ENCODE results near the gene LSM14B.
"Not testable (repeated sequence)": the region's sequence is repeated elsewhere in the genome, so short reads cannot be mapped to it uniquely, and the experiment has no call there.

The LSM14B gene

DNA sequence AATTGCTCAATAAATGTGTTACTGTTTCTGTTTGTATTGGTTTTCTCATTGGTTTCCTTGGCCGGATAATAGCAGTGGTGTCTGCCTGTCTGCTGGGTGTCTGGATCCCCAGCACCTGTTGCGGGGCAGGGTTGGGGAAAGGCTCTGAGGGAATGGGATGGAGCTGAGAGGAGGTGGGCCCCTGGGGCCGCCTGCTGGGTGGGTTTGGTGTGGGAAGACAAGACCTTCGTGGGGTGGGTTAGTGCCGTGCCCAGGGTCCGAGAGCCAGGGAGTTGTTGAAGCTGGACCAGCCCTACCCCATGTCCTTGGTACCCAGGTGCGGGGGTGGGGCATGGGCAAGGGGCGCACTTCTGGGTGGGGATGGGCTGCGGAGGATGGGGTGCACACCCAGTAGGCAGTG, 25.3 kb downstream of the LSM14B start:
- no peak for DNase-seq (ENCODE audit: low read depth)

DNA sequence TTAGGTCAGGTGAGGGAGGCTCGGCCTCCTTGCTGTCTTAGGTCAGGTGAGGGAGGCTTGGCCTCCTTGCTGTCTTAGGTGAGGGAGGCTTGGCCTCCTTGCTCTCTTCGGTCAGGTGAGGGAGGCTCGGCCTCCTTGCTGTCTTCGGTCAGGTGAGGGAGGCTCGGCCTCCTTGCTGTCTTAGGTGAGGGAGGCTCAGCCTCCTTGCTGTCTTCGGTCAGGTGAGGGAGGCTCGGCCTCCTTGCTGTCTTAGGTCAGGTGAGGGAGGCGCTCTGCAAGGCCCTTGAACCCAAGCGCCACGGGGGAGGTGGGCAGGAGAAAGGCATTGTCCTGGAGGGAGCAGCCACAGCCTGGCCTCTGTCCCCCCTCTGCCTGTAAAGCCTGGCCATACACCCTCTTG, 26.1 kb downstream of the LSM14B start:
- DNase-seq (ENCODE audit: low read depth): not testable (repeated sequence)

DNA sequence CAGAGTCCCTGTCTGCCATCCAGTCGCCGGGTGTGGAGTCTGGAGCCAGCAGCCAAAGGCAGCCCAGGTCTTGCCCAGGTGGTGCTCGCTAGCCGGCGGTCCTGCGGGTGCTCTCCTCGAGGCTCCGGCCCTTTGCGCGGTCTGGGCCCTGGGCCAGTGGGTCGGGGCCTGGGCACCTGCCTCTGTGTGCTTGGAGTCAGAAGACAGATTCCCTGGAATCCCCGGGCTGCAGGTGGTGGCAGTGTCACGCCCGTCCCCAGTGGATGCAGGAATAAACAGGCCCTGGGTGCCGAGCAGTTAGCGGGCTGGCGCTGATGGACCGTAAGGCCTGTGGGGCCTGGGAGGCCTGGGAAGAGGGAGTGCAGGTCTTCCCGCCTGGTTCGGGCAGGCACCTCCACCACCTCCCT, 26.6 kb downstream of the LSM14B start:
- DNase-seq (ENCODE audit: low read depth): no peak

DNA sequence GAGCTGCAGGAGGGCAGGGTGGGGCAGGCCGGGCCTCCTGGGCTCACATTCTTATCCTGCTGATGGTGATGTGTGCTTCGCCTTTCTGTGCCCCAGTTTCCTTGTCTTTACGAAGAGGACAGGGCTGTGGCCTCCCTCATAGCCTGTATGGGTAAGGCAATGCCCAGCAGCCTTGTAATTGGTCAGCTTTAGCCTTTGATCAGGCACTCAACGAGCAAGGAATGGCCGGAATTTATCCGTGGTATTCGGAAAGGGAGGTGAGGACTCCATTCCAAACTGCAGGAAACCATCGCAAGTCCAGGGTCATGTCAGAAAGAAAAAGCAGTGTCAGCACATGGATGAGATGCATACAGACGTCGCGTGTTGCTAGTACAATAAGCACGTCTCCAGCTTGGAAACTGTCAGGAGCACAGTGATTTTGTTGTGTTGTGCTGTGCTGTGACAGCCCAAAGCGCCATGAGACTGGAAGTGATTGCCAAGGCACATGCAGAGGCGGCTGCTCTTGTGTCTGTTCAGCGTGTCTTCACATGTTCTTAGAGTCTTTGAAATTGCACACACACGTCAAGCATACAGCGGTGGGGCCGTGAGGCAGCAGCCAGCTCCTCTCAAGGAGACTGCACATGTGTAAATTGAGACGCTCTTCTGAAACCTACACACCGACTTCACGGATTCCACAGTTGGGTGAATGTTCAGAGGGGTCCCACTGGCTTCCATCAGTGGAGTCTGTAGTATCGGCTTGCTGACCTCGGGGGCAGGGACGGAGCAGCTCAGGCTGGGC, 27.4 kb downstream of the LSM14B start:
- no peak for DNase-seq (ENCODE audit: low read depth)

DNA sequence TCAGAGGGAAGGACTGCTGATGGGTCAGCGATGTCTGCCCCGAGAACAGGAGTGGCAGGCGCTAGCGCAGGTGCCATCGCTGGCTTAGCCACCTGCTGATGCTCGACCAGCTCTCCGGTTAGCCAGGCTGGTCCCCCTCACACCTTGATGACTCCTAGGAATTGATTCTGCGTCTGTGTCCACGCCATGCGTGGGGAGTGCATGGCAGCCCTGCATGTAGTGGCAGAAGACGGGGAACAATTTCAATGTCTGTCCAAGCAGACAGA, 28.0 kb downstream of the LSM14B start:
- DNase-seq (ENCODE audit: low read depth): no peak

DNA sequence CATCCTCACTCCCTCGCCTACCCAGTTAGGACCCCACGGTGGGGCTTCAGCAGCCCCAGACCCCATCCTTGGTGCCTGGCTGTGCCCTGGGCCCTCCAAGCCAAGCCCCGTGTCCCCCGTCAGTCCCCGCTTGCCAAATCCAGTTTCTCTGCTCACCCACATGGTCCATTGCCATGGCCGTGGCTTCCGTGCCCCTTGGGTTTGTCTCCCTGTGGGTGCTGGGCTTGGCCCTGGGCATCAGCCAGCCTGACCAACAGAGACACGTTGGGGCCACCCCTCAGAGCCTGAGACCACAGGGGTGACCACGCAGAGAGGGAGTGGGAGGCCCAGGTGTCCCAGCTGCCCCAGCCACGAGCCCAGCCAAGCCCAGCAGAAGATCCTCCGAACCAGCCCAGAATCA, 28.9 kb downstream of the LSM14B start:
- no peak for DNase-seq (ENCODE audit: low read depth)

DNA sequence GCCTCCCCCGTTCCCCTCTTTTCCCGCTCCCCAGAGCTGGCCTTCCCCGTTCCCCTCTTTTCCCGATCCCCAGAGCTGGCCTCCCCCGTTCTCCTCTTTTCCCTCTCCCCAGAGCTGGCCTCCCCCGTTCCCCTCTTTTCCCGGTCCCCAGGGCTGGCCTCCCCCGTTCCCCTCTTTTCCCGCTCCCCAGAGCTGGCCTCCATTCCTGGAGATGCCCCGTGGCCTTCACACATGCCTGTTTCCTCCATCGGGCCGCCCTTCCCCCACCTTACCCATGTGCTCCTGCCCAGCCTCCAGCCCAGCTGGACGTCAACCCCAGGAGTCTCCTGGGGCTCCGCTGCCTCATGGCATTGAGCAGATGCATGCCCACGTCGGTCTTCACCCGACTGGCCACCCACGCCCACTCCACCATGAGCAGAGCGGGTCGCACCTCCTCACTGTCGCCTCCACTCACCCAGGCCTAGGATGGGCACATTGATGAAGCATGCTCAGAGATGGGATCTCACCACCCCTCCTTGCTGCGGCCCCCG, 29.6 kb downstream of the LSM14B start:
- no peak for DNase-seq (ENCODE audit: low read depth)

DNA sequence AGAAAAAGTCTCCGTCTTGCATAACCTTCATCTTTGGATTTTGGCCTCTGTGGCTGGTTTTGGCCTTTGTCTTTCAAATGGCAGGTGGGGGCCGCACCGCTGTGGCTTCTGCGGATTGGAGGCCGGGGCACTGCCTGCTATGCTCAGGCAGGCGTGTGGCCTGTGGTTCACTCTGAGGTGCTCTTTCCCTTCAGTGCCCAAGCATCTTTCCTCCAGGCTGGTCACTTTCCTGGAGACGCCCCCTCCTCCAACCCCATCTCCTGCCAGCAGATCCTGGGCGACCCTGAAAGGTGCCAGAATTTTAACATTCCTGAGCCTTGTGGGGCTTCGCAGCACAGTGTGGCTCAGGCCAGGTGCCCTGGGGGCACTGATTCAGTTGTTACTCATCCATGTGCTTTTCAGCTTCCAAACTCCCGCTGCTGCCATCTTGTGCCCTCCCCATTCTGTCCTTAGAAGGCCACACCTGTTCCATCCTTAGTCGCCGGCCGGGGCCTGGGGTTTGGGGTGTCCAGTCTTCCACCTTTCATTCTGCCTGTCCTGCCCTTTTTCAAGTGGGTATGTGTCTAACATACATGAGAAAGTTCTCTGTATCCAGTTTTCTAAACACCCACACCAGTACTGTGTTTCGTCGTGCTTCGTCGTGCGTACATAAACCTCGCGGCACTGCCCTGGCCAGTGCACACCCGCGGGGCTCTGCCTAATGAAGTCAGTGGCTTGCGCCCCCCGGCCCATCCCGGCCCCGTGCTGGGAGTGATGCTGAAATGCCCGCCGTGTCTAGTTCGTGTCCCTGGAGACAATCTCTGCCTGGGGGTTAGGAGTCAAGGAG, 33.4 kb downstream of the LSM14B start:
- DNase-seq (ENCODE audit: low read depth): no peak

DNA sequence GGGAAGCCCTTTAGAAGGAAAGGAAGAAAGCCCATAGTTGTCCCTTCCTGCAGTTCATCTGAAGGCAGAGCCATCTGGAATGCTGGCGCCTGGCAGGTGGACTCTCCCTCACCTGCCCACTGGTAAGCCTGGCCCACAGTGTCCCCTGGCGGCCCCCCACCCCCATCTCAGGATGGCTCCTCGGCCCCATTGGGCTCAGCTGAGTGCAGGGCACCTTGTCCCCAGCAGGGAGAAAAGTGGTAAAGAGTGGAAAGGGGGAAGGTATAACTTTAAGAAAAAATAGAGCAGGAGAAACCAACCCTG, 33.9 kb downstream of the LSM14B start:
- DNase-seq (ENCODE audit: low read depth): no peak

DNA sequence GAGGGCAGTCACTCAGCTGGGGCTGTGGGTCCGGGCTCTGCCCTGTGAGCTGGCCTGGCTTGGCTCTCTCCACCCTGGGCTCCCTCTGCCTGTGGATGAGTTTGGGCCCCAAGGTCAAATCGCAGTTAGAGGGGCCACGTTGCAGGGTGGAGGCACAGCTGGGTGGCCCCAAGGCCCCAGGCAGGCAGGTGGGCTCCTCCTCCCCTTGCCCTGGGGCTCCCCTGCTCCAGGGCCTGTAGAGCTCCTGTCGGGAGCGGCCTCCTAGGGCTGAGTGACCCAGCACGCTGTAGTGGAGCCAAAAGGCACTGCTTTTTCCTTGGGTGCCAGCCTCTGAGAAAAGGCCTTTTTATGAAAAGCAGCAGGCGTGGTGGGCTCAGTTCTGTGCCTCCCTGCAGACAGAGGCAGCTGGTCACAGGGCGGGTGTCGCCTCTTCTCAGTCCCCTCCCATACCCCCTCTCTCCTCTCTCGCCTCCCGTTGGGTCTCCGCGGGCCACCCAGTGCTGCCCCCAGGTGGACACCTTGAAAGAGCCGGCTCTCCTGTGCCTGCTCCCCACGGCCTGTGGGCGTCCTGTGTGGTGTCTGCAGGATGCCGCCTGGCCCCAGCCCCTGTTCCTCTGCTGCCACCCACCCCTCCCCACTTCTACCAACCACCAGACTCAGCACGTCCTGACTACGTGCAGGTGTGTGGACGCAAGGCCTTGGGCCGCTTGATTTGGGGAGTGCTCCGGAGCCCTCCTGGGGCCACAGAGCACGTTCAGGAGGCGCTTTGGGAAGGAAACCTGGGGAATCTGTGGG, 34.5 kb downstream of the LSM14B start:
- peak; percentile 38 for DNase-seq (ENCODE audit: low read depth)

DNA sequence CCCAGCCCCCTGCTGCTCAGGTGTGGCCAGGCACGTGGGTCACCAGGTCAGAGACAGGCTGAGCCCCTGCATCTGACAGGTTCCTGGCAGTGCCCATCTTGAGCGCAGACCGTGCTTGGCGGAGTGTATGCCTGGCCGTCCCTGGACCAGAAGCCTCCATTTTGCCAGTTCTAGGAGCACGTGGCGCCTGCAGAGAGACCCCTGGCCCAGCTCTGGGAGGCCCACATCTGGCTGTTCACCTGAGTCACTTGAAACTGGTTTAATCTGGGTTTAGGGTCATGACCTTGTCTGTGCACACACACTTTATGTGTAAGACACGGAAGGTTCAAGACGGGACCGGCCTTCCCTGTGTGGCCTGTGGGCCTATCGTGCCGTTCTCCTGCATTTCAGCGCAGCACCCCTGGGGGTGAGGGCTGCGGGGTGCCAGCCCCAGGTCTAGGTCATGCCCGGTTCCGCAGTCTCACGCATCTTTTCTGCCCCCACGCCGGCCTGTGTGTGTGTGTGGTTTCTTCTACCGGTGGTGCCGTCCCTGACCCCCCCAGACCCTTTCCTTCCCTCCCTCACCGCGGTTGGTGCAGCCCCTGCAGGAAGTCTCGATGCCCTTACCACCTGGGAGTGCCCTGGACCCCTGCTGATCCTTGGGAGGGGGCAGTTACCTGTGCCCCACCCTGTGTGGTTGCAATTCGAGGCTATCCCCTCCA, 35.3 kb downstream of the LSM14B start:
- no peak for DNase-seq (ENCODE audit: low read depth)

DNA sequence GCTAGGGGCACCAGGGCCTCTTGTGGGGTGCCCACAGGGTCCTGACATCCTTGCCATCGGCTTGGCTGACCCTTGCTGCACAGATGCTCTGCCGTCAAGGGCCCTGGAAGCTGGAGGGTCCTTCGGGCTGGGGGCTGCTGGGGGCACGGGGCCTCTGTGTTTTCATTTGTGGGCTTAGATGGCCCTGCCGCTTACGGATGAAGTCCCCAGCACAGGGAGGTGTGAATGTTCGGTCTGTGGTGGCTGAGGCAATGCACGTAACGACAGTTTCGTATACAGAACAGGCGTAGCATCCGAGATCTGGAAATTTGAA, 35.8 kb downstream of the LSM14B start:
- no peak for DNase-seq (ENCODE audit: low read depth)

DNA sequence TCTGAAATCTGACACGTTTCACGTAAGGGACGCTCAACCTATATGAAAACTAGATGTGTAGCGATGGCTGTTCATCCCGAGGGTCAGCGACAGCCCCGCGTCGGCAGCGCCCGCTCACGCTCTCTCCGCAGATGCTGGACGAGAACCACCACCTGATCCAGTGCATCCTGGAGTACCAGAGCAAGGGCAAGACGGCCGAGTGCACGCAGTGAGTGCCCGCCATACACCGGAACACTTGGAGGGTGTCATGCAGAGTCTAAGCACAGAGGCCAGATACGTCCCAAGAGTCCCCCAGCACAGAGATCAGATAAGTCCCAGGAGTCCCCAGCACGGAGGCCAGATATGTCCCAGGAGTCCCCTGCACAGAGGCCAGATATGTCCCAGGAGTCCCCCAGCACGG, 36.3 kb downstream of the LSM14B start:
- DNase-seq (ENCODE audit: low read depth): no peak

DNA sequence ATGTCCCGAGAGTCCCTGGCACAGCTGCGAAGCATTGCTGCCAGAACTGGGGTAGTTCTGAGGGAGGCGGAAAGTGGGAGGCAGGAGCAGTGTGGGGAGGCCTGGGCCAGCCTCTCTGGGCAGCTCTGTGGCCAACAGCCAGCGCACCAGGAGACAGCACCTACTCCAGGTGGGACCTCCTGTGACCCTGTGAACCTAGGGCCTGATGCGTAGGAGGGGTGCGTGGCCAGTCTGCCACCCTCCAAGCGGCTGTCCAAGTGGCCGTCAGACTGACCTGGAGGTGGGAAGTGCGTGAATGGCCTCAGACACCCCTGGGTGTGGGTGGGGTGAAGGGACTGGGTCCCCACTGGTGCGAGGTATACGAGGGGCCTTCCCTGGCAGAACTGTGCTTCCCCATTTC, 36.8 kb downstream of the LSM14B start:
- DNase-seq (ENCODE audit: low read depth): no peak

DNA sequence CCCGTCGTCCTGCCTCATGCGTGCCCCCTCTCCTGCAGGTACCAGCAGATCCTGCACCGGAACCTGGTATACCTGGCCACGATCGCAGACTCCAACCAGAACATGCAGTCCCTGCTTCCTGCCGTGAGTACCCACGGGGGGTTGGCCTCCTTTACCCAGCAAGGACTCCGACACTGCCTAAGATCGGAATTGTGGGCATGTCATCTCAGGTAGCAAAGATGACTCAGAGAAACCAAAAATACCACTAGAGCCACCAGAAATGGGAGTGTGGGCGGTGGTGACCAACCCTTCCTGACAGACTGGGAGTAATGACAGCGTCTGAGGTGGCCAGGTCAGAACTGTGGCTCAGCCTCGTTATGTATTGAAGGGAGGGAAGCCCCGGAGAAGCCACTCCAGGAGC, 37.6 kb downstream of the LSM14B start:
- DNase-seq (ENCODE audit: low read depth): no peak

DNA sequence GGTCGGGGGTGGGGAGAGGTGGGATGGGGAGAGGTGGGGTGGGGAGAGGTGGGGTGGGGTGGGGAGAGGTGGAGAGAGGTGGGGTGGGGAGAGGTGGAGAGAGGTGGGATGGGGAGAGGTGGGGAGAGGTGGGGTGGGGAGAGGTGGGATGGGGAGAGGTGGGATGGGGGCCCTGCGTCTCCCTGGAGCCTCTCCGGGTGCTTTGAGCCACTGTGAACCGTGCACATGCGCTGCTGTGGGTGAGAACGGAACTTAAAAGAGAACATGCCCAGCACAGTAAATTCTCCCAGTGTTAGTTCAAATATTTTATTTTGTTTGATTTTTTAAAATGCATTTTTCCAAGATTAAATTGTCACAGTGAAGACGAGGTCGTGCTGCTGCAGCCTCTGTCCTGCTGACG, 38.0 kb downstream of the LSM14B start:
- DNase-seq (ENCODE audit: low read depth): no peak

DNA sequence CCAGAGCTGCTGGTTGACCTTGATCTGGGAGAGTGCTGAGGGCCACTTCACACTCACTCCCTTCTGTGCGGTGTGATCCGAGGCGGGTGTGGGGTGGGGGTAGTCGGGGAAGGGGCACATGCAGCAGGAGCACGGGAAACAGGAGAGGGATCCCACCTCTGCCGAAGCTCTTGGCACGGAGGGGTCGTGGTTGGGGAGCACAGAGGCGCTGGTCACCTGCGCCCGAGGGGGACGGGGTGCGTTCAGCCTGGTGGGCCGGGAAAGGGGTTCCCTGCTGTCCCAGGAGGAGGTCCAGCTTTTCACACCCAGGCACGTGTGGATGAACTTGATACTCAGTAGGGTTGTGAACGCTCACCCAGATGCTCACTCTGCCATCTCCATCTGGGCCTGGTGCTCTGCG, 38.6 kb downstream of the LSM14B start:
- no peak for DNase-seq (ENCODE audit: low read depth)

DNA sequence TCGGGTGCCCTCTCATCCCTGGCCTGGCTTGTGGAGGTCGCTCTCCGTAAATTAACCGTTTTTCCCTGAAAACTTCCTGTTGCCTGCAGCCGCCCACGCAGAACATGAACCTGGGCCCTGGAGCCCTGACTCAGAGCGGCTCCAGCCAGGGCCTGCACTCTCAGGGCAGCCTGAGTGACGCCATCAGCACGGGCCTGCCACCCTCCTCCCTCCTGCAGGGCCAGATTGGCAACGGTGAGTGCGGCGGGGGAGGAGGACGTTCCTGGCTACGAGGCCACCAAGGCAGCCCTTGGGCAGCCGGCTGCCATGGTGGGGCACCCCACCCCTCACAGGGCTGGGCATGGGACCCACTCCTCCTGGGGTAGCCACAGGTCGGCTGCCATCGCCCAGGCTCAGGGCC, 39.1 kb downstream of the LSM14B start:
- no peak for DNase-seq (ENCODE audit: low read depth)

DNA sequence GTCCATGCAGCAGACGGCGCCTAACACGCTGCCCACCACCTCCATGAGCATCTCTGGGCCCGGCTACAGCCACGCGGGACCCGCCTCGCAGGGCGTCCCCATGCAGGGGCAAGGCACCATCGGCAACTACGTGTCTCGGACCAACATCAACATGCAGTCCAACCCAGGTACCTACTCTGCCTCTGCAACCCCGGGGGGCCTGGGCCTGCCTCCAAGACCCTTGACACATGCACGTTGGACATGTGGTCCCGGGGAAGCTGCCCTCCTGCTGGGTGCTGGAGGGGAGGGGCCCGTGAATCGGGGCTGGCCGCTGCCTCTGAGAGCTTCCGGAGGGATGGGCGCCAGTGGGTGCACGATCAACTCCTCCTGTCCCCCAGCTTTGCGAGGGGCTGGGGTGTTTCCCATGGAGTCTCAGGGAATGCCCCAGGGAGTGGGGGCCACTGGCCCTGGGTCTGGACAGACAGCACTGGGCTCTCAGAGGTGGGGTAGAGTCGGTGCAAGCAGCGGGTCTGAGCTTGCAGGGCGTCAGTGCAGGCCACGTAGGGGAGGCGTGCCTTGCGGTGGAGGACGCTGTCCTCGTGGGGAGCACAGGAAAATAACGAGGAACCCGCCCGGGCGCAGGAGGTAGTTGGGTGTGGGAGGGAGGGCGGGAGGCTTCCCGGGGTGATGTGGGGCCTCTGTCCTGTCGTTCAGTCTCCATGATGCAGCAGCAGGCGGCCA, 40.6 kb downstream of the LSM14B start:
- no peak for DNase-seq (ENCODE audit: low read depth)

DNA sequence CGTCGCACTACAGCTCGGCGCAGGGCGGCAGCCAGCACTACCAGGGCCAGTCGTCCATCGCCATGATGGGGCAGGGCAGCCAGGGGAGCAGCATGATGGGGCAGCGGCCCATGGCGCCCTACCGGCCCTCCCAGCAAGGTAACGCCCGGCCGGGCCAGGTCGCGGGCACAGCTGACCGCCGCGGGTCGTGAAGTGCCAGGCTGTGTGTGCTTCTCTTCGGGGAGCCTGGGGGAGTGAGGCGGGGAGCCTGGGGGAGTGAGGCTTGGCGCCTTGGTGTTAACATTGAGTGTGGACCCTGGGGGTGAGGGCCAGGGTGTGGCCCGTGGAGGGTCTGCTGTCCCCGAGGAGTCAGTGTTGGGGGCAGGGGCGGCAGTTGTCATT, 41.2 kb downstream of the LSM14B start:
- no peak for DNase-seq (ENCODE audit: low read depth)

DNA sequence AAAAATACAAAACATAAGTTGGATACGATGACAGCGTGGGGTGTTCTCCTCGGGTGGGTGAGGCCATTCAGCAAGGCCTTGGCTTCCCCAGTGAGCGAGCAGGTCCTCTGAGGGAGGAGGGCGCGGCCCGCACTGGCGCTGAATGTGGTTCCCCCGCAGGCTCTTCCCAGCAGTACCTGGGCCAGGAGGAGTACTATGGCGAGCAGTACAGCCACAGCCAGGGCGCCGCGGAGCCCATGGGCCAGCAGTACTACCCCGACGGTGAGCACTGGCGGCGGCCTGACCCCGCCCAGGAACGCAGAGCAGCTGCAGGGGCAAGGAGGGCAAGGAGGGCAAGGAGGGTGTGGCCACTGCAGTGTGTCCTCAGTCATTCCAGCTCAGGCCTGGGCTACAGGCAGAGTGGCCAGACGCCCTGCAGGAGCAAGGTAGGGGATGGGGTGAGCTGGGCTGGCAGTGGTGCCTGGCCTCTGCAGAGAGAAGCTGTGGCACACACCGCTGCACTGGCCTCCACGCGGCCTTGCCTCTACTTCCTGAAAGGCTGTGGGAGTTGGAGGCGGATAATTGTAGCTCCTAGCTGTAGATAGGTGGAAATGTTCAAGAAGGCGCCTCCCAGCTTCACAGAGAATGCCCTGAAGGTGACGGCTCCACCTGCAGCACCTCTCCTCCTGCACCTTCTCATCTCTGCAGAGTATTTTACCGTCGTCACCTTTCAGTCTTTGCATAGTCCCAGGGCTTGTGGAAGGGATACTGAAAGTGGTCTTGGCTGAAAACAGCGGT, 41.9 kb downstream of the LSM14B start:
- DNase-seq (ENCODE audit: low read depth): no peak
